HEK293T (cell line): ENCODE measurements around the gene MAPK6.

Source experiments
- ARNT ChIP-seq: fragments of 450-650 bp; IDR thresholded peaks from 2 replicates; pipeline ENCODE4 v1.6.1; 2017; ENCODE audit warnings: mild to moderate bottlenecking
- BHLHE40 ChIP-seq: fragments of 450-650 bp; IDR thresholded peaks from 2 replicates; pipeline ENCODE4 v1.6.1; 2016; ENCODE audit warnings: mild to moderate bottlenecking, moderate library complexity, borderline replicate concordance
- ELF4 ChIP-seq: fragments of 450-650 bp; IDR thresholded peaks from 2 replicates; pipeline ENCODE4 v1.6.1; 2017; ENCODE audit warnings: antibody characterized with exemption
- FOXA1 ChIP-seq: fragments of 450-650 bp; IDR thresholded peaks from 2 replicates; pipeline ENCODE4 v1.6.1; 2016; ENCODE audit warnings: mild to moderate bottlenecking
- FOXM1 ChIP-seq: fragments of 450-650 bp; IDR thresholded peaks from 2 replicates; pipeline ENCODE4 v1.6.1; 2017; ENCODE audit warnings: mild to moderate bottlenecking, borderline replicate concordance
- HDGF ChIP-seq: fragments of 450-650 bp; IDR thresholded peaks from 2 replicates; pipeline ENCODE4 v1.6.1; 2017; ENCODE audit warnings: antibody characterized with exemption, borderline replicate concordance
- L3MBTL2 ChIP-seq: fragments of 450-650 bp; conservative IDR thresholded peaks from 2 replicates; pipeline ENCODE4 v1.6.1; 2016; ENCODE audit warnings: mild to moderate bottlenecking
- LEF1 ChIP-seq: fragments of 450-650 bp; IDR thresholded peaks from 2 replicates; pipeline ENCODE4 v1.6.1; 2017; ENCODE audit warnings: mild to moderate bottlenecking, borderline replicate concordance
- NFRKB ChIP-seq: fragments of 450-650 bp; IDR thresholded peaks from 2 replicates; pipeline ENCODE4 v1.6.1; 2016; ENCODE audit warnings: mild to moderate bottlenecking, moderate library complexity
- PKNOX1 ChIP-seq: fragments of 450-650 bp; IDR thresholded peaks from 2 replicates; pipeline ENCODE4 v1.6.1; 2016
- SP1 ChIP-seq: fragments of 450-650 bp; IDR thresholded peaks from 2 replicates; pipeline ENCODE4 v1.6.1; 2017
- SUZ12 ChIP-seq: fragments of 450-650 bp; IDR thresholded peaks from 2 replicates; pipeline ENCODE4 v1.6.1; 2016; ENCODE audit warnings: mild to moderate bottlenecking
- TARDBP ChIP-seq: fragments of 450-650 bp; IDR thresholded peaks from 2 replicates; pipeline ENCODE4 v1.6.1; 2016
- ZNF384 ChIP-seq: fragments of 450-650 bp; IDR thresholded peaks from 2 replicates; pipeline ENCODE4 v1.6.1; 2016

- TF ChIP-seq BHLHE40, result no peak
- TF ChIP-seq FOXM1, result no peak
- no peak for TF ChIP-seq ARNT
- no peak for TF ChIP-seq NFRKB
- TF ChIP-seq ELF4, result no peak
- TF ChIP-seq LEF1, result no peak
- no peak for TF ChIP-seq TARDBP
- no peak for TF ChIP-seq SP1
- TF ChIP-seq HDGF, result no peak
- TF ChIP-seq FOXA1, result no peak
- TF ChIP-seq SUZ12, result no peak
- TF ChIP-seq PKNOX1, result no peak
- no peak for TF ChIP-seq ZNF384
- TF ChIP-seq L3MBTL2, result no peak
These were observed 47.5 kb upstream of the MAPK6 start, which contains the start of gene LEO1 for GRCh38 chr15:51971375-51972133.
